Measurements from ENCODE around the gene CFH.

DNA sequence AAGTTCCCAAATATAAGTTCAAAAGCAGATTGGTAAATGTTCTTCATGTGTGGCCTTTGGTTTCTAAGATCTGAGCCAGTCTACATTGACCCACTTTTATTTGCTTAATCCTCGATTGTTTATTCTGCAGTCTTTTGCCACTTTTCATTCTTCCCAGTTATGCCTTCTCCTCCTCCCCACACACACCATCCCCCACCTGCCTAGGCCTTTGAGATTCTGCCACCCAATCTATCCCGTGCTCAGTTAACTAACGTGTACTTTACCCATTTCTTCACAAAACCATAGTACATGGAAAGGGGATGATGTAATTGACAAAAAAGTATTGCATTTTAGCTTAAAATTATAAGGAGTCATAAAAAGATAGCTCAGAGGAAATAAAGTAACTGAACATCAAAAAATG is 3.7 kb downstream of the CFH start:
- TF ChIP-seq, protein P1, sequence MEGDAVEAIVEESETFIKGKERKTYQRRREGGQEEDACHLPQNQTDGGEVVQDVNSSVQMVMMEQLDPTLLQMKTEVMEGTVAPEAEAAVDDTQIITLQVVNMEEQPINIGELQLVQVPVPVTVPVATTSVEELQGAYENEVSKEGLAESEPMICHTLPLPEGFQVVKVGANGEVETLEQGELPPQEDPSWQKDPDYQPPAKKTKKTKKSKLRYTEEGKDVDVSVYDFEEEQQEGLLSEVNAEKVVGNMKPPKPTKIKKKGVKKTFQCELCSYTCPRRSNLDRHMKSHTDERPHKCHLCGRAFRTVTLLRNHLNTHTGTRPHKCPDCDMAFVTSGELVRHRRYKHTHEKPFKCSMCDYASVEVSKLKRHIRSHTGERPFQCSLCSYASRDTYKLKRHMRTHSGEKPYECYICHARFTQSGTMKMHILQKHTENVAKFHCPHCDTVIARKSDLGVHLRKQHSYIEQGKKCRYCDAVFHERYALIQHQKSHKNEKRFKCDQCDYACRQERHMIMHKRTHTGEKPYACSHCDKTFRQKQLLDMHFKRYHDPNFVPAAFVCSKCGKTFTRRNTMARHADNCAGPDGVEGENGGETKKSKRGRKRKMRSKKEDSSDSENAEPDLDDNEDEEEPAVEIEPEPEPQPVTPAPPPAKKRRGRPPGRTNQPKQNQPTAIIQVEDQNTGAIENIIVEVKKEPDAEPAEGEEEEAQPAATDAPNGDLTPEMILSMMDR (IDR thresholded peaks at IDR 0.05): no peak
- no peak for TF ChIP-seq POLR2A (IDR thresholded peaks at IDR 0.05)
- no peak for TF ChIP-seq POLR2AphosphoS5 (IDR thresholded peaks at IDR 0.05; ENCODE audit: insufficient read depth in 1 of 2, low read depth in 1 of 2)
